ENCODE measurements around the gene USB1. TPM values are rescaled to one million over a fixed set of nuclear protein-coding genes. Genes with fewer than 3 reads are reported as not detected.

Gene USB1
- total RNA-seq, 1 experiment from 2014 or later: 11.9 TPM

DNA sequence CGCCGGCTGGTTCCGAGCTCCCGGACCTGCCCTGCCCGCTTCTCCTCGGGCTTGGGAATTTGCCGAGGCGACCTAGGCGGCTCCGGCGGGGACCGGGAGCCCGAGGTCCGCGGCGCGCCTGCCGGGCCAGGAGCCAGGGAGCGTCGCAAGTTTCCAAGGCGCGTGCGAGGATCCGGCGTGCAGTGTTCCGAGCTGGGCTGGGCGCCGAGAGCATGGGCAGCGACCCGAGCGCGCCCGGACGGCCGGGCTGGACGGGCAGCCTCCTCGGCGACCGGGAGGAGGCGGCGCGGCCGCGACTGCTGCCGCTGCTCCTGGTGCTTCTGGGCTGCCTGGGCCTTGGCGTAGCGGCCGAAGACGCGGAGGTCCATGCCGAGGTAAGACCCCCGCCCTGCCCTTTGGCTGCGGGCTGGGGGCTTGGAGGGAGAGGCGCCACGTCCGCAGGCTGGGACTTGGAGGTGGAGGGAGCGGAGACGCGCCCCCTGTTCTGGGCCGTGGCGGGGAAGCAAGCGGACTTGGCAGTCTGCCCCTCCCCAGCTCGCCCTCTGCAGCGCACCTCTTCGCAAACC lies 25.0 kb downstream of the USB1 start:
- in situ Hi-C loops (cut with HindIII; ENCODE audit: low pct_unique_long_range_greater_than_20kb, low sequenced_read_pairs): loop anchor here (10.0 kb wide), 1 partner anchor 99 kb away; the partner anchor contains the start of gene CFAP20
- DNase-seq (ENCODE audit: low read depth): no peak

DNA sequence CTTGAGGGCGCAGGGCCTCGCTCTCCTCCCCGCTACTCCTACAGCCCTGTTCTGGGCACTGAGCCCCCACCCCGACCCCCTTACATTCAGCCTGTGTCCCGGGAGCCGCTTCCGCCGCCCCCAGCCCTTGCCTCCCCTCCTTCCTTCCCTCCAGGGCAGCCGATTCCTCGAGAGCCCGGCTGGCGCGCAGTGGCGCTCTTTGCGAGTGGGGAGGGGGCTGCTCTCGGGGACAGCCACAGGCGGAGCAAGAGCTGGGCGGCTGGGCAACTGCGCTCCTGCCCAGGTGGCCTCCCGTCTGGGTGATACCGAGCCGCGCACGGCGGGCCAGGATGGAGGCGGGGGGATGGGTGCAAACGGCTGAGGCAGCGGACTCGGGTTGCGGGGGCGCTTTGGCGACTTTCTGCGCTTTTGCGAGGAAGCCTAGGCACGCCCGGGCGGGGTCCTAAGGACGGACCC lies 25.5 kb downstream of the USB1 start:
- DNase-seq (ENCODE audit: low read depth): no peak
- in situ Hi-C loops (cut with HindIII; ENCODE audit: low pct_unique_long_range_greater_than_20kb, low sequenced_read_pairs): loop anchor here (10.0 kb wide), 1 partner anchor 98 kb away; the partner anchor contains the start of gene CFAP20

DNA sequence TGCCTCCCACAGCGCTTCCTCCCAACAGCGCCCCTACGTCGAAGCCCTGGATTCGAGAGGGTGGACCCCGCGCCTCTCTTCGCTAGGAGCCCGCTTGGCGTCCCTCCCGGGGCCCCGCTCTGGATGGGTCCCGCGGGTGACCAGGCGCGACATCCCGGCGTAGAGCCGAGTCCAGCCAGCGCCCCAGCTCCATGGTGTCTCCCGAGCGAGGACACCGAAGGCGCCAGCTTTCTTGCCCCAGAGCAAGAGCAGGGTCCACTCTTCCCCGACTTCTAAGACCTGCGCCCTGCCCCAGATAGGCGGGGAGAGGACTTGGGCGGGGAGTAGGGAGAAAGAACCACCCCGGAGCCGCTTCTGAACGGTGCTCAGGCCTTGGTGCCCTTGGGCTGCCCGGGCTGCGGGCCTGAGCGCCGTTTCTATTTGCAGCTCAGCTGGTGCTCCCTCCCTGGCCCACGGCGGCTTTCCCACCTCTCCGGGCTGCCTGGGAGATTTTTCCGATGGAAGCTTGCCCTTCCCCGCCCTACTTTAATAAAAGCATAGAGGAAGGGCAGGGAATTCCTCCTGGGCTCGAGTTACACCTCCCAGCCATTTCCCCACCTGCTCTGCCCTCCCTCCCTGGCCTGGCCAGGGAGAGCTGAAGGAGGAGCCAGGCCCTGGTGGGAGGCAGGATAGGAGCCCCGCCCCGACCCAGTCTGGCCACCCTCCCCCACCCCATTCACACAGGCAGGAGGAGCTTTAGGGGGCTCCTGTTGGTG lies 26.1 kb downstream of the USB1 start:
- in situ Hi-C loops (cut with HindIII; ENCODE audit: low pct_unique_long_range_greater_than_20kb, low sequenced_read_pairs): loop anchor here (10.0 kb wide), 1 partner anchor 97 kb away; the partner anchor contains the start of gene CFAP20

DNA sequence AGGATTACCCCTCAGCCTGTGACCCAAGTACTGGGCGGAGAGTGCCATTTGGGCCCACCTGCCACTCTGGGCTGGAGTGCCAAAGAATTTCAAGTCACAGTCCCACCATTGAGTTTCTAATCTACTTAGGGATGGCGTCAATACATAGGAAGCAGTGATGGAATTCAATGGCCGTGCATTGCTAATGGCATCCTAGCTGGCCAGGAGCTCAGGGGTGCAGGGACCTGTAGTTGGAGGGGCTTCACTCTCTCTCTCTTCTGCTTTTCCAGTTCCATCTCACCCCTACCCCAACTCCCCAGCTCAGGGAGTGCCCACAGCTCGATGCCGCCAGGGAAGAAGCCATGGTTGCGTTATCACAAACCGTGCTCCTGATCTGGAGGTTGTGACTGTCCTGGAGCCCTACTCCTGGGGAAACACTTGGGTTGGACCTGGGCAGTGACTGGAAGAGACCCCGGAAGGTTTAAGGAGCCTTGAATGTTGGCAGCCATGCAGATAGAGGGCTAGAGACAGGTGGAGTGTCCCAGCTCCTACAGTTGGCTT lies 26.8 kb downstream of the USB1 start:
- in situ Hi-C loops (cut with HindIII; ENCODE audit: low pct_unique_long_range_greater_than_20kb, low sequenced_read_pairs): loop anchor here (10.0 kb wide), 1 partner anchor 97 kb away; the partner anchor contains the start of gene CFAP20
- DNase-seq (ENCODE audit: low read depth): no peak

More for the DNA sequence above, 26.1 kb downstream of the USB1 start:
- DNase-seq (ENCODE audit: low read depth): peak; percentile 44

DNA sequence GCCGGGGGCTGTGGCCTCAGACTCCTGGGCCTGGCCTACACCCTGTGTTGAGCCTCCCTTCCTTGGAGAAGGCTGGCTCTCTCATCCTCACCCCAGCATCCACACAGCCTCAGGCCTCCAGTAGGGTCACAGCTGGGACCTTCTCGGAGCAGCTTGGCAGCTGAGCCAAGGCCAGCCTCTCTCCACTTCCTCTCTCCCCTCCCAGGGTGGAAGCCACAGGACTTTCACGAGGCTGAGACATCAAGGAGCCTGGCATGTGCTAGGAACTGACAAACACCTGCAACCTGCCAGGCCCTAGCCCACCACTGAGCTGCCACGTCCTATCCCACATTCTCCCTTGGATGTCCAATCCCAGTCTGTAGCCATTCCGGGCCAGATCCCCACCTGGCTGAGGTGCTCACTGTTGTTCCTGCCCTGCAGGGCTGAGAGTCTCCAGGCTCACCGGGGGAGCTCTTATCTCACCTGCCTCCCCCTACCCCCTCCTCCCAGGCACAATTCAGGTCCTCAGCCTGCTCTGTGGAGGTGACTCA lies 27.4 kb downstream of the USB1 start:
- DNase-seq (ENCODE audit: low read depth): no peak
- in situ Hi-C loops (cut with HindIII; ENCODE audit: low pct_unique_long_range_greater_than_20kb, low sequenced_read_pairs): loop anchor here (10.0 kb wide), 1 partner anchor 96 kb away; the partner anchor contains the start of gene CFAP20

DNA sequence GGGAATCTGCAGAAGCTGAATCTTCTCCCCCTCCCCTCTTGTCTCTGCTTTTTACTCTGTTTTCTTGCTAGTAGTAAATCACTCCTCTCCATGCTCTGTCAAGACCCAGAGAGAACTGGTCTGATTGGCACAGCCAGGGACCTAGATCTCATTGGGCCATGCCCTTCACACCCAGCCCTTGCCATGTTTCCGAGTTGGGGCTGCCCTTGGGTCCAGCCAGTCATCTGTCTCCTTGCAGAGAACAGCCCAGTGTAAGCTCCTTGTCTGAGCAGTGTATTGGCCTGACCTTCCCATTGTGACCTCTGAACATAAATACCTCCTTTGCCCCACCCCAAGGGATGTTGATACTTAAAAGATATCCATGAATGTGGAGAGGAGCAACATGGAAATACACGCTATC lies 28.2 kb downstream of the USB1 start:
- DNase-seq (ENCODE audit: low read depth): no peak
- in situ Hi-C loops (cut with HindIII; ENCODE audit: low pct_unique_long_range_greater_than_20kb, low sequenced_read_pairs): loop anchor here (10.0 kb wide), 1 partner anchor 95 kb away; the partner anchor contains the start of gene CFAP20

DNA sequence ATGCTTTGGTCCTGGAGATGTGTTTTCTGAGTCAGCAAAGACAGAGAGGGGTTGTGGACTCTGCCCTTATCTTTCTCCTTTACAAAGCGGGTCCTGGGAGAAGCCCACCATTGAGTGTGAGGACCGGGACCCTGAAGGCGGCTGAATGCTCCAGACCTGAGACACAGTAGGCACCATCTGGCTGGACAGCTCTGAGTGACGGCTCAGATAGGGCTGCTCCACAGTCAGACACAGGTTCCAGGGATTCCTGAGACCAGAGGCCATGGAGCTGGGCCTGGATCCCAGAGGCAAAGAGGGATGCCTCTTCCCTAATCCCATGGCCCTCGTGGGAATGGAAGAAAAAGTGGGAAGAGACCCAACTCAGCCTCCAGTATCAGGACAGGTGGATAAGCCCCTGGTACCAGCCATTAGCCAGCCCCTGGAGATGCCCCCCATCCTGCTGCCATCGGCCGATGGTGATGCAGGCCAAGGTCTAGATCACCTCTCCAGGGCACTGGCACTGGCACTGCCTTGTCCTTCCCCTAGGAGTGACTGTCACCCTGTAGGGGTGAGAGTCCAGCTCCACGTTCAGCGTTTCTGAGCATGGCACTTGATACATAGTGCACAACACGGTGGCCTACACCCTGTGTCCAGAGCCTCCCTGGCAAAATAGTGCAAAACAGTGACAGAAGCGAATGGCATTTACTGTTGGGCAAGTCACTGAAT lies 29.1 kb downstream of the USB1 start:
- no peak for DNase-seq (ENCODE audit: low read depth)
- in situ Hi-C loops (cut with HindIII; ENCODE audit: low pct_unique_long_range_greater_than_20kb, low sequenced_read_pairs): no loop called here

DNA sequence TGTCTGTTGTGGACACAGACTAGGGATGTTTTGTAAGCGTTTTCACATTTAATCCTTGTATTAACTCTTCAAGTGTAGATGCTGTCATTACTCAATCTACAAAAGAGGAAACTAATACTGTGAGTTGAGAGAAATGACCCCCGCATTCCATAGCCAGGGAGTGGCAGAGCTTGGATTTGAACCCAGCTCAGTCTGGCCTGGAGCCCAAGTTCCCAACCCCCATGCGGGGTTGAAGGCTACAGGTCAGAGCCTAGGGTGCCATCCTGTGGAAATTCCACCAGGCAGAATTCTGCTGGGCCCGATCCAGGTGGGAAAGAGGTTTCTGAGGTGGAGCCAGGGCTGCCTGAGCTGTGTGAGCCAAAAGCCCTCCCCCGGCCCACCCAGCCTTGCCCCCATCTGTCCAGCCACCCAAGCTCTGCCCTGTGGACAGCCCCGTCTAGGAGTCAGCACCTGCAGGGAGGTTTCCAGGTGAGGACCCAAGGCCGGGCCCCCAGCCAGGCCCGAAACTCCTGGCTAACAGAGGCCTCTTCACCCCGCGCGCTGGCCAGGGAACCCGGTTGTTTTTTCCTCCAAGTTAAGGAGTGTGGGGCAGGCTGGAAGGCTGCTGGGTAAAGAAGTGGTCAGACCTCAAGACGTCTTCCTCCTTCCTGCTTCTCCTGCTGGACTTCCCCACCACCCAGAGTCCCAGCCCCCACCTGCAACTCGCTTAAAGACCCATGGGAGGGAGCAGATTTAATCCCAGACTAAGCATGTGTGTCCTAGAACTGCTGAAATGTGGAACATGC lies 30.0 kb downstream of the USB1 start:
- in situ Hi-C loops (cut with HindIII; ENCODE audit: low pct_unique_long_range_greater_than_20kb, low sequenced_read_pairs): no loop called here
- DNase-seq (ENCODE audit: low read depth): no peak

DNA sequence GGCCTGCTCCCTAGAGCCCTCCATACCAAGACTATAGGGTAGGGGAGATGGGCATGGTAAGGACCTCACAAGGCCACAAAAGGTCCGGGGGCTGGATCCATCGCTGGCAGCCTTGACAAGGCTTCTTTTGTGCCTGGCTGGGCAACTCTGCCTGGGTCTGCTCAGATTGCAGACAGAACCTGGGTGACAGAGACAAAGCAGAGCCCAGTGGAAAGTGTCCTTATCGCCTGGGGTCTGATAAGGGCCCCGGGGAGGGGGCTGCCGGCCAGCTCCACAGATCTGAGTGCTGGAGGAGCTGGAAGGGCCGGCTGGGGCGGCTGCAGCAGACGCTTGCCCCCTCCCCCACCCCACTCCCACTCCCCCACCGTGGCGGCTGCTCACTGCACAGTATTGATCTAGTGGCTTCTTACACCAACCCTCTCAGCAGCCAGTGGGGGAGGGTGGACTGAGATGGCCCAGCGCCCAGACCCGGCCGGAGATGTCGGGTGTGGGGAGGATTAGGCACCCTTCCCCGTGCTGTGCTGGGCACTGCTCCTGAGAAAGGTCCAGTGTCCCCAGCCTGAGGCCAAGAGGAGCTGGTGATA lies 31.6 kb downstream of the USB1 start:
- no peak for DNase-seq (ENCODE audit: low read depth)
- in situ Hi-C loops (cut with HindIII; ENCODE audit: low pct_unique_long_range_greater_than_20kb, low sequenced_read_pairs): no loop called here

DNA sequence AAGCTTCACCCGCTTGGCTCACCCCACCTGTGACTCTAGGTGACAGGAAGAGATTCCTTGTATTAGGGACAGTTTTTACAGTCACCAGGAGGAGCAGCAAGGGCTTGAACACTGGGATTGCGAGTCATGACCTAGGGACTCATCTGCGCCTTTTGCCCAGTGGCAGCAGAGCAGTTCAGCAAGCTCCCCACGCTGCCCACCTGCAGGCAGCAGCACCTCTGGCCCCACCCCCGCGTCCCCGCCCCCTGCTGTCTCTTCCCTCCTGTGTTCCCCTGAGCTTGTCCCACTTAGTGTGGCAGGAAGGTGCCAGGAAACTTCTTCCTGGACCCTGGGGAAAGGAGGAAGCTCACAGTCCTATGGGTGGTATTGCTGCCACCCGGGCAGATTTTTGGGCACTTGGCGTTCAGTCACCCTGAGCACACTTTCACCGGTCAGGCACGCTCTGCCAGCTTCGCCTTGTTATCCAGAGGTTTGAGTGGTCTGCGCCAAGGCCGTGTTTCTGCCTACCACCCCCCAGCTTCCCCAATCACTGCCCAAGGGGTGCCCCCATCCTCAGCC lies 33.0 kb downstream of the USB1 start:
- DNase-seq (ENCODE audit: low read depth): no peak
- in situ Hi-C loops (cut with HindIII; ENCODE audit: low pct_unique_long_range_greater_than_20kb, low sequenced_read_pairs): no loop called here

DNA sequence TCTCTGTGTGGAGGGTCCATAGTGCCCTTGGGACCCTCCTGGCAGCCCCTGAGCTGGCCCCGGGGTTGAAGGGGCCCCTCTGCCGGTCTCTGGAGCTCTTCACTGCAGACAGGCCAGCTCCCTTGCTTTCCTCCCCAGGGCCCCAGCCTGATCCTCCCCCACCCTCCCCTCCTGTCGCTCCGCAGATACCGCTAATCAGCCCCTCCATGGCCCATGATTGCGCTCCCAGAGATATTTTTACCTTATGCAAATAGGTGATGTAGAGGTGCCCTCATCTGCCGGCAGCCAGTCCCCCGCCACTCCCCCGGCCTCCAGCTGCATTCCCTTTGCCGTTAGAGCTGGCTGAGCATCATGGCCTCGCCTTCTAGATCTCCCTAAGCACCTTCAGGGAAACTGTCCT lies 33.6 kb downstream of the USB1 start:
- in situ Hi-C loops (cut with HindIII; ENCODE audit: low pct_unique_long_range_greater_than_20kb, low sequenced_read_pairs): no loop called here
- DNase-seq (ENCODE audit: low read depth): no peak

DNA sequence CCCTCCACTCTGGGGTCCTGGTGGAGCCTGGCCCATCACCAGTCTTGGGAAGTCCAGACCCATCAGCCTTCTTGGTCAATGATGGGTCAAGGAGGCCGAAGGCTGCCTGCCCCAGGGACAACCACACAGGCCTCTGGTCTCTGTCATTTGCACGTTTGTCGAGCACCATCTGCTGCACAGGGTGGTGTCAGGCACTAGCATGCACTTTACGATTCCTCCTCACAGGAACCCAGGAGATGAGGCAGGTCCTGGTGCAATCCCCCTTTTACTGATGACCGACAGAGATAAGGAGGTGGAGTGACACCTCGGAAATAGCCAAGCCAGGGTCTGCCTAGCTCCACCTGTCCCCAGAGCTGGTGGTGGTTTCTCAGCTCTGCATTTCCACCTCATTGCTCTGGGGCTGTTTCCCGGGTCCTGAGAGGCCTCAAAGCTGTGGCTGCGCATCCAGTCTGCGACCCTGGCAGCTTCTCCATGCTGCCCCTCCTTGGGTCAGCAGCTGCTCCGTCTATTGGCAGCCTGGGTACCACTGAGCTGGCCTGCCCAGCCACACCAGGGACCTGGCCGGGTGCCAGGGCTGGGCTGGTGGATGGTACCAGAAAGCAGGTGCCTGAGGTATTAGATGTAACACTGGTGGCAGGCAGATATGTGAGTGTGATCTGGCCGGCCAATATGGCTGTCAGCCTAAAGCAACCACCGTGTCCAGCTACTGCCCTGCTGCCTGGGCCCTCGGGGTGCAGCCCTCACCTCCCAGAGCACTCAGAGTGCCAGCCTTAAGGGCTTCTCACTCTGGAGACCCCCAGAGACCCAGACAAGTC lies 34.4 kb downstream of the USB1 start:
- no peak for DNase-seq (ENCODE audit: low read depth)
- in situ Hi-C loops (cut with HindIII; ENCODE audit: low pct_unique_long_range_greater_than_20kb, low sequenced_read_pairs): no loop called here

DNA sequence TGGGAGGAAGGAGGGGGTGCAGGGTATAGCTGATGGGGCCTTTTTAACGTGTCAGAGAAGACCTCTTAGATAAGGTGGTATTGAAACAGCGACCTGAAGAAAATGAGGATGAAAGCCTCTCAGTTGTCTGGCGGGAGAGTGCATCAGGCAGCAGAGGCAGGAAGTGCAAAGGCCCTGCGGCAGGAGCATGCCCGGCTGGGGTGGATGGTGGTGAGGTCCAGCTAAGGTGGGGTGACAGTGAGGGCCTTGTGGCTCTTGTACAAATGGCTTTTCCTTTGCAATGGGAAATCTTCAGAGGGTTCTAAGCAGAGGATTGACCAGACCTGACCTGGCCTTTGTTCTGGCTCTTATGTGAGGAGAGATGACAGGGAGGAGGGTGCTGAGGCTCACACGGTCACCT lies 35.7 kb downstream of the USB1 start:
- in situ Hi-C loops (cut with HindIII; ENCODE audit: low pct_unique_long_range_greater_than_20kb, low sequenced_read_pairs): no loop called here
- no peak for DNase-seq (ENCODE audit: low read depth)

DNA sequence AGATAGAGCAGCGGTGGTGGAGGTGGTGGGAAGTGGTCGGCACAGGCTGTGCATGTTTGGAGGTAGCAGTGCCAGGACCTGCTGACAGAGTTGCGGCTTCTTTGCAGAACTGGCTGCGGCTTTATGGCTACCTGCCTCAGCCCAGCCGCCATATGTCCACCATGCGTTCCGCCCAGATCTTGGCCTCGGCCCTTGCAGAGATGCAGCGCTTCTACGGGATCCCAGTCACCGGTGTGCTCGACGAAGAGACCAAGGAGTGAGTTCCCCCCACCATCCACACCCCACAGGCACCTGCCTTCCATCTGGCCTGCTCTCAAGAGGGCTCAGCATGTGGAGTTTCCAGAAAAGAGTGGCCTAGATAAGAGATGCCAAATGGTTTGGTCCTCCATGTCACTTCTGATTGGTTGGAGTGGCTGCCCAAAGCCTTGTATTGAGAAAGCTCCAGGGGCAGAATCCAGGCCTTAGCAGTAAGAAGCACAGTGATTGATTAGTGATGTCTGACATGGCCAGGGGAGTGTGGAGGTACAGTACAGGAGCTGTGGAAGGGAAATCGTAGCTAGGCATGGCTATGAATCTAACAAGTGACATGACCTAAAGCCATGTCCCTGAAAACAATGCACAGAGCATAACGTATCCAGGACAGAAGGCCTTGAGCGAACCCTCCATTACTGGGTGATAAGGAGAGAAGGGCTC lies 36.3 kb downstream of the USB1 start:
- in situ Hi-C loops (cut with HindIII; ENCODE audit: low pct_unique_long_range_greater_than_20kb, low sequenced_read_pairs): no loop called here
- DNase-seq (ENCODE audit: low read depth): no peak

DNA sequence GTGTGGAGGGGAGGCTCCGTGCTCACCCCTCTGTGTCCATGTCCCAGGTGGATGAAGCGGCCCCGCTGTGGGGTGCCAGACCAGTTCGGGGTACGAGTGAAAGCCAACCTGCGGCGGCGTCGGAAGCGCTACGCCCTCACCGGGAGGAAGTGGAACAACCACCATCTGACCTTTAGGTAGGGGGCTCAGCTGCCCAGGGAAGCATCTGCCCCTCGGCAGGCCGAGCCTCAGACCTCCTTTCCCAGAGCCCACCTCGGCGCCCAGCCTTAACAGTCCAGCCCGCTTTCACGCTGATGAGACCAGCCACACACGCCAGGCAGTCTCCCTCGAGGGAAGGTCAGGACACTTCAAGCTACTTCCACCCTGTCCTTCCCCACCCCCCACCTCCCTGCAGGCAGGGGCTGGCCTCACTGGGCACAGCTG lies 37.0 kb downstream of the USB1 start:
- in situ Hi-C loops (cut with HindIII; ENCODE audit: low pct_unique_long_range_greater_than_20kb, low sequenced_read_pairs): no loop called here

More for the DNA sequence above, 37.0 kb downstream of the USB1 start:
- DNase-seq (ENCODE audit: low read depth): no peak
